GM12874 (cell line): ENCODE data around the gene FIG4.

ENCODE experiments used
- TF ChIP-seq, protein P1 (sequence below): IDR thresholded peaks from 2 replicates; pipeline ENCODE4 v1.5.1; 2011; ENCODE audit warnings: low read depth, mild to moderate bottlenecking, control low read depth, low read length, moderate library complexity; ENCODE audit not compliant: insufficient read depth

Gene FIG4

DNA sequence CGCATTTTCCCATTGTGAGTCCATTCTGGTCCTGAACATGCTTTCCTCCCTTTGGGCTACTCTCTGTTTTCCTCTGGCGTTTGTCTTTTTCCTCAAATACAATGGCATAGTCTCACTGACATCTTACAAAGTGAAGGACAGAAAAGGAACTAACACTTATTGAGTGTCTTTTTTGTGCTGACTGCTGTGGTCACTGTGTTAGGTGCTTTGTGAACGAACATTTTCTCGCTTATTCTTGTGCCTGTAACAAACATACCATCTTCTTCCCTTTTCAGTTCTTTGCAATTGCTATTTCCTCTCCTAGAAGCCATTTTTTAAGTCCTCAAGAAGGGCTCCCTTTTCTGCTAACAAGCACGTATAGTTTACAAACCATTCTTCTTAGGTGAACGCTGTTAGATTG lies 15.4 kb downstream of the FIG4 start:
- TF ChIP-seq, protein P1, sequence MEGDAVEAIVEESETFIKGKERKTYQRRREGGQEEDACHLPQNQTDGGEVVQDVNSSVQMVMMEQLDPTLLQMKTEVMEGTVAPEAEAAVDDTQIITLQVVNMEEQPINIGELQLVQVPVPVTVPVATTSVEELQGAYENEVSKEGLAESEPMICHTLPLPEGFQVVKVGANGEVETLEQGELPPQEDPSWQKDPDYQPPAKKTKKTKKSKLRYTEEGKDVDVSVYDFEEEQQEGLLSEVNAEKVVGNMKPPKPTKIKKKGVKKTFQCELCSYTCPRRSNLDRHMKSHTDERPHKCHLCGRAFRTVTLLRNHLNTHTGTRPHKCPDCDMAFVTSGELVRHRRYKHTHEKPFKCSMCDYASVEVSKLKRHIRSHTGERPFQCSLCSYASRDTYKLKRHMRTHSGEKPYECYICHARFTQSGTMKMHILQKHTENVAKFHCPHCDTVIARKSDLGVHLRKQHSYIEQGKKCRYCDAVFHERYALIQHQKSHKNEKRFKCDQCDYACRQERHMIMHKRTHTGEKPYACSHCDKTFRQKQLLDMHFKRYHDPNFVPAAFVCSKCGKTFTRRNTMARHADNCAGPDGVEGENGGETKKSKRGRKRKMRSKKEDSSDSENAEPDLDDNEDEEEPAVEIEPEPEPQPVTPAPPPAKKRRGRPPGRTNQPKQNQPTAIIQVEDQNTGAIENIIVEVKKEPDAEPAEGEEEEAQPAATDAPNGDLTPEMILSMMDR: no peak

DNA sequence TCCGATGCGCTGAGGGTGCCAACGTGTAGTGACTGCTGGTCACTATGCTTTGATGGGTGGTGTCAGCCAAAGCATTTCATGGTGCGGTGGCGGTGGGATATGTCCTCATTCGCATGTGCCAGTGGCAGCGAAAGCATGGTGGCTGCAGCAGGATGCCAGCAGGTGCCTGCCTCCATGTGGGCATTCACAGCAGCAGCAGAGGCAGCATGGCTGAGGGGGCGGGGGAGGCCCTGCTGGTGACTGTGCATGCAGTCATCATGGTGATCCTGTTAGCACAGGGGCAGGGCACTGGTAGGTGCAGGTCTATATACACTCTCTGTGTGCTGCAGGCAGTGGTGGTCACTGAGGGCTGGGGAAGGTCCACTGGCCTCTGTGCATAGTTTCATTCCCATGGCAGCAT lies 22.0 kb downstream of the FIG4 start:
- TF ChIP-seq, protein P1: no peak

DNA sequence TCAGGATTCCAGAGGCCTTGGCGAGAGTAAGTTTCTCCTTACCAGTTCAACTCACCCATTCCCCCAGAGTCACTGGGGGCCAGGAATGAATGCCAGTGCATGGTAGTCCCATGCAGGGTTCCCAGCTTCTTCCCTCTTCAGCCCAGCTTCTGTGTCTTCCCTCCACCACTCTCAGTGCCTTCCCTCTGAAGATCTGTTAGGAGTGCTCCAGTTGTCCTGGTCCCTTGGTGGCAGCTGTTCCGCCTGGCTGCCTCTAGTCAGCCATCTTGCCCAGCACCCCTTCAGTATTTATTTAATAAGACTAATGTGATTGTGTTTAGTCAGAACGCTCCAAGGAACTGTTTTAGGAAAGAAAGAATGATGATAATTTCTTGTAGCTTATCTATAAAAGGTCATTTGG lies 23.1 kb downstream of the FIG4 start:
- TF ChIP-seq, protein P1: no peak

DNA sequence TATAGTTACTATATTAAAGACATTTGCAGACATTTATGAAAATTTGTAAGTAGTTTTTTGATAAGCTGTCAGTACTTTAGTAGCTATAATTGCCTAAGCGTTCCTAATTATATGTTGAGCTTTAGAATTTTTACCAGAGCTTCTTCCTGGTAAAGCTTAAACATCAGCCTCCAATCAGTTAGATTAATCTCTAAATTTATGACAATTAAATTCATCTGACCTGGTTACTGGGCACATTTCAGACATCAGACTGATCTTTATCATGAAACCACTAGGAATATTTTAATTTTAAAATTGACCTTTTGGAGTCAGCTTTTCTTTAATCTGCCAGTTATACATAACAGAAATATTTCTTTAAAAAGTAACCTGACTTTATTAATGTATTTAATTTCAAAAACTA lies 23.5 kb downstream of the FIG4 start:
- TF ChIP-seq, protein P1: no peak

DNA sequence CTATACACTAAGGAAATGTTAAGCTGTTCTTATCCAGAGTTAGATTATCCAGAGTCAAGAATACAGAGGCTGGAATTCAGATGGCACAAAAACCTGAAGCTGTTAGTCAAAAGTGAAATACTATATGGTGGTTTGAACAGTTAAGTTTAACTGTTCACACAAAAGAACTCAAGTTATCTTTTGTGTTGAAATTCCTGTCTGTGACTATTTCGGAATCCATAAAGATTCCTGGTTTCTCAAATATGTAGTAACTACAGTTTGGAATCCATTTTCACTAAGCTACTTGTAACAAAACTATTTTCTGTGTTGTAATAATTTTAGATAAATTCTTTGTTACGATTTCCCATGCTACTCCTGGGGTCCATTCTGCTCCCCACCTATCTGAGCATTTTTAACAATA lies 24.5 kb downstream of the FIG4 start:
- TF ChIP-seq, protein P1: no peak

DNA sequence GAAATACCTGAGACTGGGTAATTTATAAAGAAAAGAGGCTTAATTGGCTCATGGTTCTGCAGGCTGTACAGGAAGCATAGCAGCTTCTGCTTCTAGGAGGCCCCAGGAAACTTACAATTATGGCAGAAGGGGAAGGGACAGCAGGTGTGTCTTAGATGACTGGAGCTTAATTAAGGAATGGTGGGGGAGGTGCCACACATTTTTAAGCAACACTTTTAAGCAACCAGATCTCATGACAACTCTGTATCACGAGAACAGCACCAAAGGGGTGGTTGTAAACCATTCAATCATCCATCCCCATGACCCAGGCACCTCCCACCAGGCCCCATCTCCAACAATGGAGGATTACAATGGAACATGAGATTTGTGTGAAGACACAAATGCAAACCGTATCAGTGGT lies 26.9 kb downstream of the FIG4 start:
- TF ChIP-seq, protein P1: no peak

DNA sequence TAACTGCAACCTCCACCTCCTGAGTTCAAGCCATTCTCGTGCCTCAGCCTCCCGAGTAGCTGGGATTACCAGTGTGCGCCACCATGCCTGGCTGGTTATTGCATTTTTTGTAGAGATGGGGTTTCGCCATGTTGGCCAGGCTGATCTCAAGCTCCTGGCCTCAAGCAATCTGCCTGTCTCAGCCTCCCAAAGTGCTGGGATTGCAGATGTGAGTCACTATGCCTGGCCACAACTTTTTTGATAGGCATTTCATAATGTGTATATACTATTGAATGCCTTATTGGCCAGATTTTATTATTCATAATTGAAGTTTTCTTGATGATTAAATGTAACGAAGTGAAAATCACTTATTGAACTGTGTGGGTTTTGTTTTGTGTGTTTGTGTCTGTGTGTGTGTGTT lies 27.9 kb downstream of the FIG4 start:
- TF ChIP-seq, protein P1: no peak

DNA sequence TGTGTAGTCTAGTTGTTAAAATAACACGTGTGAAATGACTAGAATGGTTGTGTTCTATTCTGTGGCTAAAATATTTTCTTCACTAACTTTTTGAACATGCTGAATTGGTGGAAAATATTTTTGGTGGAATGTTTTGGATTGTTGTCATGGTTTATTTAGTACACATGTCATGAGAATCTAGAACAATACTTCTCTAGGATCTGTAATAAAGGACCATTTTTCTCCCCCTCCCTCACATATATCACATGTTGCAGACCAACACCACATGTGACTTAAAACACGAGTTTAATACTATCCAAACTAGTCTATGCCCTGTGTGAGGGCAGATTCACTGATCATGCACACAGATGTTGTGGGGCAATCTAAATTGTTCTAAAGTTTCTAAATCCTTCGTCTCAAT lies 29.2 kb downstream of the FIG4 start:
- TF ChIP-seq, protein P1: no peak
